Right atrium auricular region (tissue), 2 donors: ENCODE data around the gene CACNA1C. TPM values are rescaled to one million over a fixed set of nuclear protein-coding genes. Genes with fewer than 3 reads are reported as not detected.

ENCODE experiments used
- DNase-seq: peaks from one replicate; pipeline ENCODE4 v3.0.0-alpha.2; 2019; ENCODE audit warnings: low spot score
- H3K27ac ChIP-seq, 2 donors: fragments of 200-600 bp; sonication (generic); 1 replicate in 1 of 2; 2 replicates in 1 of 2; pipeline ENCODE4 v1.5.1; 2016 to 2019
- H3K27me3 ChIP-seq, 2 donors: fragments of 200-600 bp; sonication (generic); one replicate each; pipeline versions ENCODE4 v1.5.1 to v1.6.0; 2017 to 2019
- H3K36me3 ChIP-seq: fragments of 200-600 bp; sonication (generic); one replicate; pipeline ENCODE4 v1.5.1; 2016
- H3K4me1 ChIP-seq, 2 donors: fragments of 200-600 bp; sonication (generic); one replicate each; pipeline versions ENCODE4 v1.5.1 to v1.6.0; 2017 to 2019
- H3K4me3 ChIP-seq, 2 donors: fragments of 200-600 bp; sonication (generic); 1 replicate in 1 of 2; 2 replicates in 1 of 2; pipeline ENCODE4 v1.5.1; 2017 to 2019; ENCODE audit warnings: mild to moderate bottlenecking in 1 of 2, moderate library complexity in 1 of 2
- H3K9me3 ChIP-seq, 2 donors: fragments of 200-600 bp; sonication (generic); one replicate each; pipeline ENCODE4 v1.5.1; 2019
- CTCF ChIP-seq, 2 donors: fragments of 200-600 bp; sonication (generic); IDR thresholded peaks; one replicate each; pipeline ENCODE4 v1.5.1; 2019; ENCODE audit warnings: antibody characterized with exemption in 2 of 2
- total RNA-seq, 2 donors: library from RNA; depleted of rRNA; stranded (reverse); fragments of >200 nt; gene quantifications; one replicate each; pipeline ENCODE4 v1.1.0, GENCODE V29; 2016

Gene CACNA1C
- total RNA-seq, 2 donors from 2014 or later: 83.1 to 93.6 TPM

- no peak for DNase-seq
- no peak for TF ChIP-seq CTCF (IDR thresholded peaks at IDR 0.05)
- Histone ChIP-seq H3K36me3 (peaks cover 10% of the 10 kb centered on the region), H3K27me3 (no peaks in the 10 kb centered on the region), H3K4me3 (no peak overlapping the region), H3K9me3 (no peaks in the 10 kb centered on the region), H3K4me1 (peaks cover 0 to 16% of the 10 kb centered on the region in 2 donors), H3K27ac (no peak overlapping the region)
Observed at GRCh38 chr12:2190085-2190484, 137.3 kb downstream of the CACNA1C start.

- TF ChIP-seq CTCF (IDR thresholded peaks at IDR 0.05): no peak
- H3K27ac ChIP-seq: no peak overlapping the region
Observed at GRCh38 chr12:2190896-2191533, 138.2 kb downstream of the CACNA1C start.

DNA sequence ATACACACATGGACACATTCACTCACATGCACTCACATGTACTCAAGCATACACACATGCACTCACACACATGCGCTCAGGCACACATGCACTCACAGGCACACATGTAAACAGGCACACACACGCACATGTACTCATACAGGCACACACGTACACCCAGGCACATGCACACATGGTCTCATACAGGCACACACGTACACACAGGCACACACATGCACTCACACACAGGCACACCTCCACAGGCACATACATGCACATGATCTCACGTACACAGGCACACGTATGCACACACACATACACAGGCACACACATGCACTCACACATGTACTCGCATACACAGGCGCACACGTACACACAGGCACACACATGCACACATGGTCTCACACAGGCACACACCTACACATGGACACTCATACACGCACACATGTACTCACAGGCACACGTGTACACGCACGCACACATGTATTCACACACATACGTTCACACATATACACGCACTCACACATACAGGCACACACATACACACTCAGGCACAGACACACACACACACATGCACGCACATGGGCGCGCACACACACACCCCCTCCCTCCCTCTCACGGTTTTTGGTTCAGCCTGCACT lies 138.9 kb downstream of the CACNA1C start:
- H3K27me3 ChIP-seq: no peaks in the 10 kb centered on the region
- TF ChIP-seq CTCF (IDR thresholded peaks at IDR 0.05): no peak
- H3K9me3 ChIP-seq: no peaks in the 10 kb centered on the region
- H3K4me3 ChIP-seq: no peak overlapping the region
- H3K36me3 ChIP-seq: peaks cover 8% of the 10 kb centered on the region
- no peak for DNase-seq
- H3K4me1 ChIP-seq: peaks cover 0 to 23% of the 10 kb centered on the region in 2 donors
- no peak overlapping the region for H3K27ac ChIP-seq

More at GRCh38 chr12:2190896-2191533, 138.2 kb downstream of the CACNA1C start:
- Histone ChIP-seq H3K4me3 (no peak overlapping the region), H3K36me3 (peaks cover 8% of the 10 kb centered on the region), H3K27me3 (no peaks in the 10 kb centered on the region), H3K9me3 (no peaks in the 10 kb centered on the region), H3K4me1 (peaks cover 0 to 21% of the 10 kb centered on the region in 2 donors)
- no peak for DNase-seq

GRCh38 chr12:2192231-2192630 lies 139.4 kb downstream of the CACNA1C start:
- TF ChIP-seq CTCF (IDR thresholded peaks at IDR 0.05): no peak
- Histone ChIP-seq H3K36me3 (peaks cover 8% of the 10 kb centered on the region), H3K27ac (no peak overlapping the region), H3K9me3 (no peaks in the 10 kb centered on the region), H3K27me3 (no peaks in the 10 kb centered on the region), H3K4me1 (peaks cover 0 to 26% of the 10 kb centered on the region in 2 donors), H3K4me3 (no peak overlapping the region)
- DNase-seq: no peak

DNA sequence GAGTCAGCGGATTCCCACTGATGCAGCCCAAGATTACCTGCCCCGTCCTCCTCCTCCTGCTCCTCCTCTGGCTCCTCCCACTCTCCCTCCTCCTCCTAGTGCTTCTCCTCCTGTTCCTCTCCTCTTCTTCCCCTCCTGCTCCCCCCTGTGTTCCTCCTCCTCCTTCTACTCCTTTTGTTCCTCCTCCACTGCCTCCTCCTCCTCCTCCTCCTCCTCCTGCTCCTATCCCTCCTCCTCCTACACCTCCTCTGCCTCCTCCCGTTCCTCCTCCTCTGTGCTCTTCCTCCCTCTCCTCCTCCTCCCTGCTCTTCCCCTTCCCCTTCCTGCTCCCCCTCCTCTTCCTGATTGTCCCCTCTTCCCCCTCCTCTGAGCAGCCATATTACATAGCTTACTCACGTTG lies 141.3 kb downstream of the CACNA1C start:
- no peak overlapping the region for H3K4me3 ChIP-seq
- H3K36me3 ChIP-seq: peaks cover 8% of the 10 kb centered on the region
- peaks cover 0 to 41% of the 10 kb centered on the region in 2 donors for H3K4me1 ChIP-seq
- no peaks in the 10 kb centered on the region for H3K27me3 ChIP-seq
- TF ChIP-seq CTCF (IDR thresholded peaks at IDR 0.05): no peak
- DNase-seq: no peak
- H3K9me3 ChIP-seq: no peaks in the 10 kb centered on the region
- H3K27ac ChIP-seq: peak overlapping the region; percentile 31 to 55
